ENCODE data around the gene BTG3.

Gene BTG3

GRCh38 chr21:17550671-17551308 is 61.9 kb downstream of the BTG3 start:
- TF ChIP-seq NFIC (IDR thresholded peaks at IDR 0.05) (no peak), TAF1 (IDR thresholded peaks at IDR 0.05; ENCODE audit: low read depth) (no peak), TCF12 (IDR thresholded peaks at IDR 0.05; ENCODE audit: low read depth) (no peak), MAX (IDR thresholded peaks at IDR 0.05) (no peak)

- TF ChIP-seq TCF12 (IDR thresholded peaks at IDR 0.05; ENCODE audit: low read depth) (no peak), EGR1 (IDR thresholded peaks at IDR 0.05) (no peak), EP300 (IDR thresholded peaks at IDR 0.05; ENCODE audit: borderline replicate concordance) (no peak), YY1 (IDR thresholded peaks at IDR 0.05; ENCODE audit: low read depth) (no peak), TEAD4 (IDR thresholded peaks at IDR 0.05) (no peak), ZBTB7A (IDR thresholded peaks at IDR 0.05; ENCODE audit: low read depth) (no peak), USF1 (IDR thresholded peaks at IDR 0.05) (no peak), FOXM1 (IDR thresholded peaks at IDR 0.05; ENCODE audit: borderline replicate concordance, low read depth) (no peak), TAF1 (IDR thresholded peaks at IDR 0.05; ENCODE audit: low read depth) (no peak), RAD21 (IDR thresholded peaks at IDR 0.05; ENCODE audit: low read depth) (no peak), NFIC (IDR thresholded peaks at IDR 0.05) (no peak), CREB1 (IDR thresholded peaks at IDR 0.05; ENCODE audit: low read depth) (no peak)
These were observed 64.4 kb downstream of the BTG3 start for GRCh38 chr21:17548262-17548661.

- no peak for TF ChIP-seq USF1 (IDR thresholded peaks at IDR 0.05)
- TF ChIP-seq NFIC (IDR thresholded peaks at IDR 0.05), result no peak
- no peak for TF ChIP-seq CEBPB (IDR thresholded peaks at IDR 0.05)
- TF ChIP-seq REST (IDR thresholded peaks at IDR 0.05; ENCODE audit: low read depth), result no peak
- TF ChIP-seq MAX (IDR thresholded peaks at IDR 0.05), result no peak
- TF ChIP-seq TCF12 (IDR thresholded peaks at IDR 0.05; ENCODE audit: low read depth), result no peak
- no peak for TF ChIP-seq EP300 (IDR thresholded peaks at IDR 0.05; ENCODE audit: borderline replicate concordance)
- TF ChIP-seq FOXM1 (IDR thresholded peaks at IDR 0.05; ENCODE audit: borderline replicate concordance, low read depth), result no peak
- TF ChIP-seq TEAD4 (IDR thresholded peaks at IDR 0.05), result no peak
- no peak for TF ChIP-seq TAF1 (IDR thresholded peaks at IDR 0.05; ENCODE audit: low read depth)
- TF ChIP-seq EGR1 (IDR thresholded peaks at IDR 0.05), result no peak
- TF ChIP-seq ZBTB7A (IDR thresholded peaks at IDR 0.05; ENCODE audit: low read depth), result no peak
- TF ChIP-seq YY1 (IDR thresholded peaks at IDR 0.05; ENCODE audit: low read depth), result no peak
- no peak for TF ChIP-seq RAD21 (IDR thresholded peaks at IDR 0.05; ENCODE audit: low read depth)
- no peak for TF ChIP-seq CREB1 (IDR thresholded peaks at IDR 0.05; ENCODE audit: low read depth)
These were observed 67.7 kb downstream of the BTG3 start for GRCh38 chr21:17545007-17545406.
